Ishikawa (cell line): ENCODE data around the gene SEC22C.

Experiments used
- CEBPB ChIP-seq: IDR thresholded peaks from 2 replicates; pipeline ENCODE4 v1.6.1; 2012
- CREB1 ChIP-seq: IDR thresholded peaks from 2 replicates; pipeline ENCODE4 v1.6.1; 2012; ENCODE audit warnings: low read depth
- EGR1 ChIP-seq: IDR thresholded peaks from 2 replicates; pipeline ENCODE4 v1.6.1; 2012
- EP300 ChIP-seq: IDR thresholded peaks from 2 replicates; pipeline ENCODE4 v1.6.1; 2012; ENCODE audit warnings: borderline replicate concordance
- FOXM1 ChIP-seq: IDR thresholded peaks from 2 replicates; pipeline ENCODE4 v1.6.1; 2012; ENCODE audit warnings: low read depth, borderline replicate concordance
- MAX ChIP-seq: IDR thresholded peaks from 2 replicates; pipeline ENCODE4 v1.6.1; 2012
- NFIC ChIP-seq: IDR thresholded peaks from 2 replicates; pipeline ENCODE4 v1.6.1; 2012
- RAD21 ChIP-seq: IDR thresholded peaks from 2 replicates; pipeline ENCODE4 v1.6.1; 2012; ENCODE audit warnings: low read depth
- REST ChIP-seq: IDR thresholded peaks from 2 replicates; pipeline ENCODE4 v1.6.1; 2012; ENCODE audit warnings: low read depth, mild to moderate bottlenecking
- TAF1 ChIP-seq: IDR thresholded peaks from 2 replicates; pipeline ENCODE4 v1.6.1; 2012; ENCODE audit warnings: low read depth, mild to moderate bottlenecking
- TCF12 ChIP-seq: IDR thresholded peaks from 2 replicates; pipeline ENCODE4 v1.6.1; 2012; ENCODE audit warnings: low read depth
- USF1 ChIP-seq: IDR thresholded peaks from 2 replicates; pipeline ENCODE4 v1.6.1; 2012
- YY1 ChIP-seq: IDR thresholded peaks from 2 replicates; pipeline ENCODE4 v1.6.1; 2012; ENCODE audit warnings: low read depth
- ZBTB7A ChIP-seq: IDR thresholded peaks from 2 replicates; pipeline ENCODE4 v1.6.1; 2012; ENCODE audit warnings: low read depth

- no peak for TF ChIP-seq TAF1
- no peak for TF ChIP-seq MAX
- TF ChIP-seq ZBTB7A = no peak
- no peak for TF ChIP-seq REST
- TF ChIP-seq CEBPB = no peak
- no peak for TF ChIP-seq EGR1
- no peak for TF ChIP-seq NFIC
- no peak for TF ChIP-seq YY1
- no peak for TF ChIP-seq RAD21
- no peak for TF ChIP-seq EP300
- no peak for TF ChIP-seq USF1
- no peak for TF ChIP-seq CREB1
- no peak for TF ChIP-seq TCF12
- TF ChIP-seq FOXM1 = no peak
Measured at GRCh38 chr3:42552830-42553229, 28.9 kb downstream of the SEC22C start.
